ENCODE data around the gene UBE2I.

- TF ChIP-seq ZFX (IDR thresholded peaks at IDR 0.05) (no peak), EZH2 (IDR thresholded peaks at IDR 0.05) (no peak), CTCF (IDR thresholded peaks at IDR 0.05 in 2 of 3, conservative IDR thresholded peaks at IDR 0.05 in 1 of 3; ENCODE audit: borderline replicate concordance in 1 of 3, insufficient read depth in 1 of 3, low read depth in 2 of 3, low read length in 2 of 3) (no peak), POLR2A (IDR thresholded peaks at IDR 0.05; ENCODE audit: borderline replicate concordance, extremely low read depth, insufficient read depth, insufficient read length) (no peak), POLR2AphosphoS5 (IDR thresholded peaks at IDR 0.05; ENCODE audit: low read depth, low read length) (no peak), FOSL1 (IDR thresholded peaks at IDR 0.05; ENCODE audit: low read depth) (no peak), JUND (IDR thresholded peaks at IDR 0.05) (no peak)
Observed at GRCh38 chr16:1355591-1355990, 46.2 kb downstream of the UBE2I start.

Data from HCT116 (cell line).